Inferior parietal cortex (tissue), 1 donor: ENCODE data around the gene SDK1.

Experiments used
- DNase-seq: peaks from one replicate; pipeline ENCODE4 v3.0.0-alpha.2; 2016; ENCODE audit errors: extremely low spot score

The SDK1 gene

DNA sequence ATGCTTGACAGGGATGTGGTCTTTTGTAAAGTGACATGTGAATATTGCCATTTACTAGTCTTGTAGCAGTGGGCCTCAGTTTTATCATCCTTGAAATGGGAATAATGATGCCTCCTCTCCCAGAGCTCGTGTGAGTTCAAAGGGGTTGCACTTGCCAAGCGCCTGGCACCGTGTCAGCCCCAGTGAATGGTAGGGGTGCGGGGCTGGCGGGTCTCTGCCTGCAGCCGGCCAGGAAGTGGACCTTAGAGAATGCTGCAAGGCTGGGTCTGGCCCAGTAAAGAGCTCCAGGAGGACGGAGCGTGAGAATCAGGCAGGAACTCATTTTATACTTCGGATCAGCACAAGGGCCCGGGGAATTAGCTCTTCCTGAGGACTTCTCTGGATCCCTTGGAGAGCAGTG lies 856.6 kb downstream of the SDK1 start:
- DNase-seq = no peak

DNA sequence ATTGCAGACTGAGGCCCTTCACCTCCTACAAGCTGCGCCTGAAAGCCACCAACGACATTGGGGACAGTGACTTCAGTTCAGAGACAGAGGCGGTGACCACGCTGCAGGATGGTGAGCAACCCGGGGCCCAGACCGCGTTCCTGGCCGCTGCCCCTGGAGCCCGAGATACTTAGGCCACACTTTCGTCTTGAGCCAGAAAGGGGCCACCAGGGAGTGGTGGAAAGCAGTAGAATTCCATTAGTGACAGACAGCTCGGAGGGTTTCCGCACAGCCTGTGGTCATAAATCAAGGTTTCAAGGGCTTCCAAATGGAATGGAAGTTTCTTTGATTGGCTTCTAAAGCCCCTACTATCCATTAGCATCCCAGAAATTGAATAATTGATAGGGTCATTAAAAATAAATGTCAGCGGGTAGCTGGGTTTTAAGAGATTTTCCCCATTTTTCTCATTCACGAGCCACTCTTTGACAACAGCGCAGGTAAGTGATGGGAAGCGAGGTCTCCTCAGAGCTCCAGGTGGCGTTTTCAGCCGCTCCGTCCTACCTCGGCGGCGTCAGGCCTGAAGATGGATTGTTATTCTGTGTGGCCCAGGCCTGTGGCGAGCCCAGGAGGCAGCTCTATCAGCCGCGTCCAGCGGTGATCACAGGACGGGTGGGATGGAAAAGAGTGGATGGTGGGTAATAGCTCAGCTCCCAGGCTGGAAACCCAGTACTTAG lies 857.5 kb downstream of the SDK1 start:
- DNase-seq = no peak

GRCh38 chr7:4159154-4159501 lies 858.1 kb downstream of the SDK1 start:
- no peak for DNase-seq

DNA sequence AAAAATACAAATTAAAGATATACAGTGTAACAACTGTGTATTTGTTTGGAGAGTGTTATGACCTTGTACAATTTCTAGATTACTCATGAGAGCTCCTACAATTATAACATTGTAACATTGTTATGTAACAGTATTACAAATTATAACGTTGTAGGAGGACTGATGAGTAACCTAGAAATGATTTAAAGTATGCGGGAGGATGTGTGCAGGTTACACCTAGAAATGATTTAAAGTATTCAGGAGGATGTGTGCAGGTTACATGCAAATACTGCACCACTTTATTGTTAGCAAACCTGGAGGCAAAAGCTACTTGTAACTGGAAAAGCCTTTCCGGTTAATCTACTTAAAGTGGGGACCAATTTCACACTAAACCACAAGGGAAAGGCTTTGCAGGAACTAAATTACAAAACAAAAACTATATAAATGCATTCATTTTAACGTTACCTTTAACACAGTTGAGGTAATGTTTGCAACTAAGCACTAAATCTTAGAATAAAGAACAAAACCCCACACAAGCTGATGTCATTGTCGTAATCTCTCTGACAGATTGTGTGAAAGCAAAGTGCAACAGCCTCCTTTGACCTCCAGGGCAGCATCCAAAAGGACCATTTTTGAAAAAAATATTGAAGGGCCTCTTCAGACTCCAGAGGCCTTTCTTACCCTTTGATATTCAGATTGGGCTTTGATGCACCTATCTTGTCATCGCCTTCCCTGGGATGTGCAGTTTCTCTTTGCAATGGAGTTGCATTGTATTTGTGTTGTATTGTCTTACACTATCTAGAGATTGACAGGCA lies 858.9 kb downstream of the SDK1 start:
- no peak for DNase-seq

GRCh38 chr7:4162884-4163564 lies 862.0 kb downstream of the SDK1 start:
- no peak for DNase-seq

GRCh38 chr7:4163565-4164203 lies 862.6 kb downstream of the SDK1 start:
- peak; percentile 9 for DNase-seq

GRCh38 chr7:4164556-4164955 lies 863.5 kb downstream of the SDK1 start:
- DNase-seq = no peak

- no peak for DNase-seq
Measured at GRCh38 chr7:4166340-4166739, 865.3 kb downstream of the SDK1 start.

DNA sequence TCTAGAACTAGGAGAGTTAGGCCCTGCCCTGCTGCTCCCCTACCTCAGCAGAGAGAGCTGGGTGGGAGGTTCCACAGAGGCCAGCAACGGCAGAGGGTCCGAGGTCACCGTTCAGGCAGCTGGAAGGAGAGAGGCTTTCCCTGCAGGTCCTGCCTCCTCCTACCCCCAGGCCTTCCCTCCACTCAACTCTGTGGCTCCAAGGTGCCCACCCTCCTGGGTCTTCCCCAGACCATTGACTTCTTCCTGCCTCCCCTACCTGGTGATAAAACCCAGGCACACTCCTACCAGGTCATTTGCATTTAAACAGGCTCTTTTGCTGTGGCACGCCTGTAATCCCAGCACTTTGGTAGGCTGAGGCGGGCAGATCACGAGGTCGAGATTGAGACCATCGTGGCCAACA lies 865.8 kb downstream of the SDK1 start:
- no peak for DNase-seq

GRCh38 chr7:4167385-4167910 lies 866.4 kb downstream of the SDK1 start:
- DNase-seq = no peak

- DNase-seq = no peak
Measured at GRCh38 chr7:4168041-4168440, 867.0 kb downstream of the SDK1 start.

DNA sequence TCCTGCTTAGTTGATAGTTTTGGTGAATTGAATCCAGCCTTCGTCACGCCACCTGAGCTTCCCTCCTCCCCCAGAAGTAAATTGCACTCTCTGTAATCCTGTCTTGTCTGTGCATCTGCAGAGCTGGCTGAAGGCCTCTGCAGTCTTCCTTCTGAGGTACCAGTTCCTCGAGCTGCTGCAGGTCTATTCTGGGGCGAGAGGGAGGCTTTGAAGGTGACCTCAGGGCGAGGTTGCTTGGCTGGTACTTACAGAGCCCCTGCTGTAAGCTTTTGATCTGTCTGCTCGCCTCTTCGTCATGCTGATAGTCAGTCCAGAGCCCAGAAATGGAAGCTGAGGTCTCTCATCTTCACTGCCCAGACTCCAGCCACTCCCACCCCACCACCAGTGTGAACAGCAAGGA lies 867.5 kb downstream of the SDK1 start:
- no peak for DNase-seq

DNA sequence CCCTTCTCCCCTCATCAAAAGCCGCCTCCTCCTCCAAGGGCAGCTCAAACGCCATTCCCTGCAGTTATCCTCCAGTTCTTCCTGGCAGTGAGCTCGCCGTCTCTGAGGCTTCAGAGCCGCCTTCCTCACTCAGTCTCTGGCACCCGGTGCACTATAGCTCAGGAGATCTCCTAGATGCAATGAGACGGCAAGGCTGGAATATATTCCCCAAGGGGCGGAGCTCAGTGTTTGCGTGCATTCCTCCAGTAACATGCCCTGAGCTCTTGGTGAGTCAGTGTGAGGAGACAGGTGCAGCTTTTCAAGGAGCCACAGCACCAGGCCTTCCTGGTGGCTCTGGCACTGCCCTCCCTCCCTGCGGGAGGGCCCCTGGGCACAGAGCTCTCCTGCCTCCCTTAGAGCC lies 868.4 kb downstream of the SDK1 start:
- DNase-seq = no peak

DNA sequence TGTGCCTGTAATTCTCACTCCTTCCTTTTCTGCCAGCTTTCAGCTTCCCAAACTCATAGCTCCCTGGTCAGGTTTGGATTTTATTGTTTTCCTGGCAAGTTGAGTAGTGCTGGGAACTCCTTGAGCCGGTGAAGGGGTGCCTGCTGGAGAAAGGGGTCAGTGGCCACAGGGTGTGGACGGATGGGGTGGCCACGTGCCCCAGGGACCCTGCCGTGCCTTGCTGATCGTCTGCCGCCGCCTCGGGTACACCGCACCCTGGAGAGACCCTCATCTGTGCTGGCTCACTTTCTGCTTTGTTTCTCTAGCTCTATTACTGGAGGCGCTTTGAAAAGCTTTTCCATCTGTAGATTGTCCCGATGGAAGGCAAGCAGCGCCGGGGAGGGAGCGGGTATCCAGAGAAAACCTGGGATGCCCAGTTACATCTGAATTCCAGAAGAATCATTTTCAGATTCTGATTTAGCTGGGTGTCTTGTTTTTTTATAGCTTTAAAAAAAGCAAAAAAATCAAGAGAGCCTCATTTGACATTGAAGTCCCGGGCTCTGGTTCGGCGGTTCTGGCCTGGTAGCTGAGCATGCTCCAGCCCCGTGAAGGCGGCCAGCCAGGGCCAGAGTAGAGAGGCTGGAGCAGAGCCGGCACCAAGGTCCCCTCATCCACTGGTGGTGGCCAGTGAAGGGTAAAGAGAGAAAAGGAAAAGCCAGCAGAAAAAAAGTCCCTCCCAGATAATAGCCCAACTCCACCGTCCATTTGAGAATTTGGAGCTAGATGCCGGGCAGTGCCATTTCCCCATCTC lies 870.1 kb downstream of the SDK1 start:
- no peak for DNase-seq

DNA sequence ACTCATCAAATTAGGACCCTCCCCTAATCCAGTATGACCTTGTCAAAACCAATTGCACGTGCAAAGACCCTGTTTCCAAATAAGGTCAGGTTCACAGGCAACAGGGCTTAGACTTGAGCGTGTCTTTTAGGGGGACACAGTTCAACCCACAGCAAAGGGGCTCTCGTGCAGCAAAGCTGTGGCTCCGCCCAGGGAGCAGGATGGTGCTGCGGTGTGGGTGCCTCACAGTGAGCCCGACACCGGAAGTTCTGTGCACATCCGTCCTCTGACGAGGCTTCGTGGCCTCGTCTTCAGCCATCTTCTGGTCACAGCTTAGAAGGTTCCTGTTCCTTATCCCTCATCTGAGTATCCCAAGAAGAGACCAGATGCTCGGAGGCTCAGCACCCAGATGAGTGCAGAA lies 871.8 kb downstream of the SDK1 start:
- no peak for DNase-seq

GRCh38 chr7:4173615-4174014 lies 872.6 kb downstream of the SDK1 start:
- DNase-seq = no peak

DNA sequence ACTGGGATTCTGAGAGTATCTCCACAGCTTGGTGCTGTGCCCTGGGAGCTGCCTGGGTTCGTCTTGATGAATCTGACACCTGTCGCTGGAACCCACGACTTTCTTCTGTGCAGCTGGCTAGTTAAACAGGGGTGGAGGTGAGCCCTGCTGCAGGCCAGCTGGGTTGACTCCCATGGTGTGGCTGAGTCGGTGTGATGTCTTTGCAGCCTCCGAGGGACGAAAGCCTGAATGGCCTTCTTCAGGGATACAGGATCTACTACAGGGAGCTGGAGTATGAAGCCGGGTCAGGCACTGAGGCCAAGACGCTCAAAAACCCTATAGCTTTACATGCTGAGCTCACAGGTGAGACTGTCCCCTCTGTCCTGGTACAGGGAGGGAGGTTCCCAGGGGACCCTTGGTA lies 873.0 kb downstream of the SDK1 start:
- no peak for DNase-seq

- no peak for DNase-seq
Measured at GRCh38 chr7:4174451-4174850, 873.4 kb downstream of the SDK1 start.

GRCh38 chr7:4174884-4175283 lies 873.8 kb downstream of the SDK1 start:
- no peak for DNase-seq

DNA sequence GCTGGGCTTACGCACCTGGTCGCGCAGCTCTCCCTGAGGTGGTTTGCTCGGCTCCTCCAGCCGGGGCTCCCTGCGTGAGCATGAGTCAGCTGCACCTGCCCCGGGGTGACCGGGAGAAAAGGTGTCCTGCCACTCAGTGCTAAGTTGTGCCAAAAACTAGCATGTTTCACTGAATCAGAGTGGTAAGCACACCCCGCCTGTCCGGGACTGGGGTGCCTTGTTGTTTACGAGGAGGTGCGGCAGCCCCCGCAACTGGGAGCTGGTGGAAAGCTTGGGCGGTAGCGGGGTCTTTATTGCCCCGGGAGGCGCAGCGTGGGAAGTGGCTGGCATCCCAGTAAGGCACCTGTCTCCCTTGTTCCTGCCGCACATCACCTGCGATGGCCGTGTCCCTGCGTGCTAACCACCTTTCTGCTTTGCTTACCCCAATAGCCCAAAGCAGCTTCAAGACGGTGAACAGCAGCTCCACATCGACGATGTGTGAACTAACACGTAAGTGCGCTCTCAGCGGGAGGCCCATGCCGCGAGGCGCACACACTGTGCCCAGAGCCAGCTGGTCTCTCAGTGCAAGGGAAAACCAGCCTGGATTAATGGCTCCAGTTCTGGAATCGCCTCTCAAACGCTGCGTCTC lies 874.4 kb downstream of the SDK1 start:
- no peak for DNase-seq

GRCh38 chr7:4177001-4177400 lies 875.9 kb downstream of the SDK1 start:
- no peak for DNase-seq
